GM23338 (cell line): ENCODE data around the gene GABARAPL1. TPM values are rescaled to one million over a fixed set of nuclear protein-coding genes. Genes with fewer than 3 reads are reported as not detected.
A peak's percentile ranks its signal among the peaks of the same experiment; 100 is the strongest.
"Not testable (repeated sequence)": the region's sequence is repeated elsewhere in the genome, so short reads cannot be mapped to it uniquely, and the experiment has no call there.

Source experiments
- ATAC-seq: fragments of 200-7000 bp; cut with Tn5 transposase; 3 replicates; pipeline ENCODE4 v1.9.1; 2020
- DNase-seq: peaks from one replicate; pipeline ENCODE4 v3.0.0-alpha.2; 2015; ENCODE audit warnings: low spot score
- H2AFZ ChIP-seq: fragments of 200-600 bp; sonication (generic); 2 replicates; pipeline ENCODE4 v1.8.0; 2016; ENCODE audit warnings: antibody characterized with exemption, mild to moderate bottlenecking, moderate library complexity
- H3F3A ChIP-seq: fragments of 200-600 bp; sonication (generic); replicated peaks from 2 replicates; pipeline ENCODE4 v1.8.0; 2017; ENCODE audit warnings: antibody characterized with exemption, mixed run types, low read depth
- H3K27ac ChIP-seq: fragments of 200-600 bp; sonication (generic); 2 replicates; pipeline ENCODE4 v1.6.1; 2016; ENCODE audit warnings: low read depth
- H3K27me3 ChIP-seq: fragments of 200-600 bp; sonication (generic); 2 replicates; pipeline ENCODE4 v1.8.0; 2016; ENCODE audit warnings: mild to moderate bottlenecking, mixed run types, moderate library complexity; ENCODE audit not compliant: insufficient read depth
- H3K36me3 ChIP-seq: fragments of 200-600 bp; sonication (generic); 2 replicates; pipeline ENCODE4 v1.8.0; 2016; ENCODE audit warnings: mild to moderate bottlenecking; ENCODE audit not compliant: insufficient read depth
- H3K4me1 ChIP-seq: fragments of 200-600 bp; sonication (generic); 2 replicates; pipeline ENCODE4 v1.8.0; 2016; ENCODE audit warnings: mild to moderate bottlenecking, moderate library complexity; ENCODE audit not compliant: insufficient read depth
- H3K4me2 ChIP-seq: fragments of 200-600 bp; sonication (generic); 2 replicates; pipeline ENCODE4 v1.7.1; 2017; ENCODE audit warnings: mixed run types
- H3K4me3 ChIP-seq: fragments of 200-600 bp; sonication (generic); 2 replicates; pipeline ENCODE4 v1.6.1; 2016; ENCODE audit warnings: mixed run types
- H3K79me2 ChIP-seq: fragments of 200-600 bp; sonication (generic); replicated peaks from 2 replicates; pipeline ENCODE4 v1.8.0; 2017; ENCODE audit warnings: mild to moderate bottlenecking; ENCODE audit not compliant: insufficient read depth
- H3K9me2 ChIP-seq: fragments of 200-600 bp; sonication (generic); 2 replicates; pipeline ENCODE4 v1.8.0; 2017; ENCODE audit not compliant: insufficient read depth
- H4K20me1 ChIP-seq: fragments of 200-600 bp; sonication (generic); replicated peaks from 2 replicates; pipeline ENCODE4 v1.8.0; 2017; ENCODE audit warnings: mild to moderate bottlenecking; ENCODE audit not compliant: insufficient read depth
- H3K27ac Mint-ChIP-seq: 2 replicates; pipeline ENCODE4 v1.8.0; 2020; ENCODE audit warnings: inconsistent platforms, mild to moderate bottlenecking, moderate library complexity, mixed read lengths
- H3K27me3 Mint-ChIP-seq: 3 replicates; pipeline ENCODE4 v1.8.0; 2022; ENCODE audit warnings: low read depth, mild to moderate bottlenecking, moderate library complexity, mixed read lengths, inconsistent platforms; ENCODE audit not compliant: insufficient read depth, poor library complexity
- H3K36me3 Mint-ChIP-seq: 3 replicates; pipeline ENCODE4 v1.8.0; 2021; ENCODE audit warnings: low read depth, mild to moderate bottlenecking, inconsistent platforms, moderate library complexity, mixed read lengths
- H3K4me1 Mint-ChIP-seq: 3 replicates; pipeline ENCODE4 v1.8.0; 2020; ENCODE audit warnings: mild to moderate bottlenecking, inconsistent platforms, mixed read lengths
- H3K4me3 Mint-ChIP-seq: 3 replicates; pipeline ENCODE4 v1.8.0; 2021; ENCODE audit warnings: moderate library complexity, mild to moderate bottlenecking, inconsistent platforms, mixed read lengths
- H3K9me3 Mint-ChIP-seq: 3 replicates; pipeline ENCODE4 v1.8.0; 2020; ENCODE audit warnings: moderate library complexity, mild to moderate bottlenecking, inconsistent platforms, mixed read lengths
- JUNB ChIP-seq: IDR thresholded peaks from one replicate; pipeline ENCODE4 v1.6.1; 2016; ENCODE audit warnings: antibody characterized with exemption; ENCODE audit not compliant: unreplicated experiment
- NANOG ChIP-seq: IDR thresholded peaks from 2 replicates; pipeline ENCODE4 v1.6.1; 2016; ENCODE audit warnings: antibody characterized with exemption, borderline replicate concordance
- REST ChIP-seq: IDR thresholded peaks from one replicate; pipeline ENCODE4 v1.6.1; 2018; ENCODE audit warnings: antibody characterized with exemption; ENCODE audit not compliant: unreplicated experiment
- ZNF114 ChIP-seq: fragments of 250-450 bp; sonication (Bioruptor Pico); IDR thresholded peaks from 2 replicates; pipeline ENCODE4 v1.5.0; 2020; ENCODE audit warnings: mild to moderate bottlenecking, moderate library complexity
- ZNF331 ChIP-seq: fragments of 250-450 bp; sonication (Bioruptor Pico); IDR thresholded peaks from 2 replicates; pipeline ENCODE4 v1.5.0; 2020; ENCODE audit warnings: low read depth, mild to moderate bottlenecking, moderate library complexity
- polyA plus RNA-seq: library from polyadenylated mRNA; unstranded; fragments of >200 nt; fragmentation: Nextera tagmentation; extraction: Ambion mirVana; gene quantifications from 2 replicates; pipeline ENCODE4 v1.2.1, GENCODE V29; 2016
- total RNA-seq: library from RNA; depleted of rRNA; stranded (reverse); fragments of >200 nt; shearing (Covaris generic); gene quantifications from 2 replicates; pipeline ENCODE4 v1.2.3, GENCODE V29; 2014
- TF ChIP-seq, protein P1 (sequence below): fragments of 250-450 bp; sonication (Bioruptor Pico); IDR thresholded peaks from 2 replicates; pipeline ENCODE4 v1.5.0; 2020; ENCODE audit warnings: mild to moderate bottlenecking, moderate library complexity

Gene GABARAPL1
- total and polyA plus RNA-seq, 2 experiments from 2014 or later: 35.7 to 77.8 TPM

DNA sequence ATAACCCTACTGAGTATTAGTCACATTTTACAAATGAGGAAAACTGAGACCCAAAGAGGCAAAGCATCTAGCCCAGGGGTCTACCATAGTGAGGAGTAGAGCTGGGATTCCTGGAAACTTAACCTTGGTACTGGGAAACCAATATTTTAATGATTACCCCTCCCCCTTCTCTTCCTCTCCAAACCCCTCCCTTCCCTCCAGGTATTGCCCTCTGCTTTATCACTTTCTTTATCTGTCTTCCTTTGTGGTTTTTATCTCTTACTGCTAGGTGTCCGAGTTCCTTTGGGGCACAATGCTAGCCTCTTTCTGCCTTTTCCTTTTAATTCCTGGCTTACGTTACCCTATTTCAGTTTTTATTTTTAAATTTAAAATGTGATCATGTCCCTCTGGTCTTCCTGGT is 2.8 kb downstream of the GABARAPL1 start:
- Histone ChIP-seq H3K4me2 (peak overlapping the region; percentile 87), H3K36me3 (peaks cover 9% of the 10 kb centered on the region; the same call in 1 of the 2 replicates), H3K27ac (no peak overlapping the region), H3K4me1 (peaks cover 17% of the 10 kb centered on the region), H4K20me1 (0 out of 2 replicates have a peak, but pooled peaks cover 2% of the 10 kb centered on the region), H2AFZ (no peak overlapping the region), H3K79me2 (peaks cover 41% of the 10 kb centered on the region), H3K4me3 (peak overlapping the region; percentile 95; the same call in 1 of the 2 replicates), H3K9me2 (no peaks in the 10 kb centered on the region), H3K27me3 (no peaks in the 10 kb centered on the region), H3F3A (no peaks in the 10 kb centered on the region)
- no peak for TF ChIP-seq ZNF331 (CRISPR knock-in tag)
- no peak for TF ChIP-seq JUNB
- TF ChIP-seq NANOG: no peak
- Mint-ChIP-seq H3K36me3 (peaks cover 18% of the 10 kb centered on the region), H3K27me3 (peaks cover 11% of the 10 kb centered on the region), H3K27ac (peak overlapping the region; percentile 74; the same call in 1 of the 2 replicates), H3K4me1 (peaks cover 18% of the 10 kb centered on the region), H3K9me3 (no peaks in the 10 kb centered on the region; the same call in 2 of the 3 replicates), H3K4me3 (peak overlapping the region; percentile 95)
- peak; percentile 40 for DNase-seq
- no peak for ATAC-seq

DNA sequence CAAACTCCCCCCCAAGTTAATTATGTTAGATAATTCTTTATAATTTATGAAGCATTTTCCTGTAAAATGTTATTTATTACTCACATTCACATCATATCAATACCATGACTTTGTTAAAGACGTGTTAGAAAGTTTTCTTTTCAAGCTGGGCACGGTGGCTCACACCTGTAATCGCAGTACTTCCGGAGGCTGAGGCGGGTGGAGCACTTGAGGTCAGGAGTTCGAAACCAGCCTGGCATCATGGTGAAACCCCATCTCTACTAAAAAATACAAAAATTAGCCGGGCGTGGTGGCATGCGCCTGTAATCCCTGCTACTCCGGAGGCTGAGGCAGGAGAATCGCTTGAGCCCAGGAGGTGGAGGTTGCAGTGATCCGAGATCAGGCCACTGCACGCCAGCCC is 3.3 kb downstream of the GABARAPL1 start:
- H3K9me2 ChIP-seq, H3K27ac Mint-ChIP-seq, H3K27me3 ChIP-seq, H3F3A ChIP-seq, ATAC-seq, H2AFZ ChIP-seq, H4K20me1 ChIP-seq, DNase-seq, H3K27ac ChIP-seq, H3K9me3 Mint-ChIP-seq, H3K4me3 Mint-ChIP-seq: not testable (repeated sequence)
- H3K36me3 ChIP-seq: peaks cover 13% of the 10 kb centered on the region; the same call in 1 of the 2 replicates
- H3K4me2 ChIP-seq: peak overlapping the region; percentile 87
- Mint-ChIP-seq H3K27me3 (peaks cover 11% of the 10 kb centered on the region), H3K36me3 (peaks cover 23% of the 10 kb centered on the region), H3K4me1 (peaks cover 18% of the 10 kb centered on the region)
- peak overlapping the region; percentile 95; the same call in 1 of the 2 replicates for H3K4me3 ChIP-seq
- H3K4me1 ChIP-seq: peaks cover 17% of the 10 kb centered on the region
- H3K79me2 ChIP-seq: peaks cover 41% of the 10 kb centered on the region

GRCh38 chr12:10218021-10218420 is 5.3 kb downstream of the GABARAPL1 start:
- Mint-ChIP-seq H3K4me1 (peaks cover 16% of the 10 kb centered on the region), H3K36me3 (peaks cover 44% of the 10 kb centered on the region), H3K27me3 (peaks cover 8% of the 10 kb centered on the region), H3K27ac (no peak overlapping the region), H3K9me3 (no peaks in the 10 kb centered on the region), H3K4me3 (no peak overlapping the region)
- TF ChIP-seq ZNF114 (no peak), REST (no peak)
- TF ChIP-seq, protein P1, sequence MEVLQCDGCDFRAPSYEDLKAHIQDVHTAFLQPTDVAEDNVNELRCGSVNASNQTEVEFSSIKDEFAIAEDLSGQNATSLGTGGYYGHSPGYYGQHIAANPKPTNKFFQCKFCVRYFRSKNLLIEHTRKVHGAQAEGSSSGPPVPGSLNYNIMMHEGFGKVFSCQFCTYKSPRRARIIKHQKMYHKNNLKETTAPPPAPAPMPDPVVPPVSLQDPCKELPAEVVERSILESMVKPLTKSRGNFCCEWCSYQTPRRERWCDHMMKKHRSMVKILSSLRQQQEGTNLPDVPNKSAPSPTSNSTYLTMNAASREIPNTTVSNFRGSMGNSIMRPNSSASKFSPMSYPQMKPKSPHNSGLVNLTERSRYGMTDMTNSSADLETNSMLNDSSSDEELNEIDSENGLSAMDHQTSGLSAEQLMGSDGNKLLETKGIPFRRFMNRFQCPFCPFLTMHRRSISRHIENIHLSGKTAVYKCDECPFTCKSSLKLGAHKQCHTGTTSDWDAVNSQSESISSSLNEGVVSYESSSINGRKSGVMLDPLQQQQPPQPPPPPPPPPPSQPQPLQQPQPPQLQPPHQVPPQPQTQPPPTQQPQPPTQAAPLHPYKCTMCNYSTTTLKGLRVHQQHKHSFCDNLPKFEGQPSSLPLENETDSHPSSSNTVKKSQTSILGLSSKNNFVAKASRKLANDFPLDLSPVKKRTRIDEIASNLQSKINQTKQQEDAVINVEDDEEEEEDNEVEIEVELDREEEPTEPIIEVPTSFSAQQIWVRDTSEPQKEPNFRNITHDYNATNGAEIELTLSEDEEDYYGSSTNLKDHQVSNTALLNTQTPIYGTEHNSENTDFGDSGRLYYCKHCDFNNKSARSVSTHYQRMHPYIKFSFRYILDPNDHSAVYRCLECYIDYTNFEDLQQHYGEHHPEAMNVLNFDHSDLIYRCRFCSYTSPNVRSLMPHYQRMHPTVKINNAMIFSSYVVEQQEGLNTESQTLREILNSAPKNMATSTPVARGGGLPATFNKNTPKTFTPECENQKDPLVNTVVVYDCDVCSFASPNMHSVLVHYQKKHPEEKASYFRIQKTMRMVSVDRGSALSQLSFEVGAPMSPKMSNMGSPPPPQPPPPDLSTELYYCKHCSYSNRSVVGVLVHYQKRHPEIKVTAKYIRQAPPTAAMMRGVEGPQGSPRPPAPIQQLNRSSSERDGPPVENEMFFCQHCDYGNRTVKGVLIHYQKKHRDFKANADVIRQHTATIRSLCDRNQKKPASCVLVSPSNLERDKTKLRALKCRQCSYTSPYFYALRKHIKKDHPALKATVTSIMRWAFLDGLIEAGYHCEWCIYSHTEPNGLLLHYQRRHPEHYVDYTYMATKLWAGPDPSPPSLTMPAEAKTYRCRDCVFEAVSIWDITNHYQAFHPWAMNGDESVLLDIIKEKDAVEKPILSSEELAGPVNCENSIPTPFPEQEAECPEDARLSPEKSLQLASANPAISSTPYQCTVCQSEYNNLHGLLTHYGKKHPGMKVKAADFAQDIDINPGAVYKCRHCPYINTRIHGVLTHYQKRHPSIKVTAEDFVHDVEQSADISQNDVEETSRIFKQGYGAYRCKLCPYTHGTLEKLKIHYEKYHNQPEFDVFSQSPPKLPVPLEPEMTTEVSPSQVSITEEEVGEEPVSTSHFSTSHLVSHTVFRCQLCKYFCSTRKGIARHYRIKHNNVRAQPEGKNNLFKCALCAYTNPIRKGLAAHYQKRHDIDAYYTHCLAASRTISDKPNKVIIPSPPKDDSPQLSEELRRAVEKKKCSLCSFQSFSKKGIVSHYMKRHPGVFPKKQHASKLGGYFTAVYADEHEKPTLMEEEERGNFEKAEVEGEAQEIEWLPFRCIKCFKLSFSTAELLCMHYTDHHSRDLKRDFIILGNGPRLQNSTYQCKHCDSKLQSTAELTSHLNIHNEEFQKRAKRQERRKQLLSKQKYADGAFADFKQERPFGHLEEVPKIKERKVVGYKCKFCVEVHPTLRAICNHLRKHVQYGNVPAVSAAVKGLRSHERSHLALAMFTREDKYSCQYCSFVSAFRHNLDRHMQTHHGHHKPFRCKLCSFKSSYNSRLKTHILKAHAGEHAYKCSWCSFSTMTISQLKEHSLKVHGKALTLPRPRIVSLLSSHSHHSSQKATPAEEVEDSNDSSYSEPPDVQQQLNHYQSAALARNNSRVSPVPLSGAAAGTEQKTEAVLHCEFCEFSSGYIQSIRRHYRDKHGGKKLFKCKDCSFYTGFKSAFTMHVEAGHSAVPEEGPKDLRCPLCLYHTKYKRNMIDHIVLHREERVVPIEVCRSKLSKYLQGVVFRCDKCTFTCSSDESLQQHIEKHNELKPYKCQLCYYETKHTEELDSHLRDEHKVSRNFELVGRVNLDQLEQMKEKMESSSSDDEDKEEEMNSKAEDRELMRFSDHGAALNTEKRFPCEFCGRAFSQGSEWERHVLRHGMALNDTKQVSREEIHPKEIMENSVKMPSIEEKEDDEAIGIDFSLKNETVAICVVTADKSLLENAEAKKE (CRISPR knock-in tag): no peak
- Histone ChIP-seq H3K4me3 (no peak overlapping the region), H3K36me3 (peaks cover 22% of the 10 kb centered on the region), H3K4me1 (peaks cover 17% of the 10 kb centered on the region), H3K9me2 (no peaks in the 10 kb centered on the region), H3K27me3 (no peaks in the 10 kb centered on the region), H3F3A (no peaks in the 10 kb centered on the region), H3K79me2 (peaks cover 41% of the 10 kb centered on the region), H3K4me2 (no peak overlapping the region), H3K27ac (no peak overlapping the region), H4K20me1 (0 out of 2 replicates have a peak, but pooled peaks cover 5% of the 10 kb centered on the region), H2AFZ (no peak overlapping the region)
- DNase-seq (no peak), ATAC-seq (no peak)
